Measurements from ENCODE around the gene SESN2.

SESN2 gene

DNA sequence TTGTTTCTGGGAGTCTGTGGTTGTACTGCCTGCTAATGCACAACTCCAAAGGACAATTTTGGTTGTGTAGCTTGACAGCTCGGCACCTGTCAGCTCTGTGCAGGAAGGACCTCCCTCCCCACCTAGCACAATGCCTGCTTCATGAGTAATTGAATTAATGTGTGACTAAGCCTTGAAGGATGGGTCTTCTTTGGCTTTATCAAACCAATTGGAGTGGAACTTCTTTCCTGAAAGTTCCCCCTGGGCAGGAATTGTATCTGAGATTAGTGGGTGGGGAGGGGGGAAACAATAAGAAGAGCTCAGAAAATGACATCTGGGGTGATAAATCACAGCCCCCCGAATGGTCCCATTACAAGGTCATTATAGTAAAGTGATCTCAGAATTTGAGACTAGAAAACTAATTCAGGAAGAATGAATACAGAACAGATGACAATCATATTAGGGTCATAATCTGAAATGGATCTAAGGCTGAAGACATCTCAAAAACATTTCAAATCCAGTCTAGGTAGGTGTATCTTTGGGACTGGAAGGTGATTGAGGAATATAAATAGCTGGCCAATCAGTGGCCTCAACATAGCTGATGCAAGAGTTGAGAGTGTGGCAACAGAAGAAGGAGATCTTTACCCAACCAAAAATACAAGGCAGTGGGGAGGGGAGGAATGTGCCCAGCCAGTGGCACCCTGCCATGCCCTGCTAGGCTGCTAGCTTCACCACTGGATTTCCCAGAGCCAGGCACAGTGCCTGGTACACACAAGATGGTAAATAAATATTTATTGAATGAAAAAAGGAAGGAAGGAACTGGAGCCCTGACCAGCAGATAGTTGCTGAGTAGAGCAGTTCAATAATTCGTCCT, 10.1 kb upstream of the SESN2 start:
- peak; percentile 63 for DNase-seq (ENCODE audit: low spot score)

DNA sequence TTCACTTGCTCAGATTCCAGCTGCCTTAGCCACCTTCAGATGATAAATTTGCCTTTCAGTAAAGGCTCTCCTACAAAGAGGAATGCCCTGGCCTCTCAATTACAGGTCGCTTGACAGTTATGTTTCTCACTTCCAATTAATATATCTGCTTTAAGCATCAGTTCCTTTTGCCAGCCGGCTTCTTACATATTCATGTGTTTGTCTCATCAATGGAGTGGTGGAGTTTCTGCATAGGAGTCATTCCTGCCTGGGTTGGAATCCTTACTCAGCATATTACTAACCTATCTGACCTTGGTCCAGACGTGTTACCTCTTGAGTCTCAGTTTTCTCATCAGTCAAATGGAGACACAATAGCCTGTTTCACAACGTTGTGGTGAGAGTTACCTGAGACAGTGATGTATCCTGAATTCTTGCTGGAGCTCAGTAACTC, 9.4 kb upstream of the SESN2 start:
- no peak for DNase-seq (ENCODE audit: low spot score)

DNA sequence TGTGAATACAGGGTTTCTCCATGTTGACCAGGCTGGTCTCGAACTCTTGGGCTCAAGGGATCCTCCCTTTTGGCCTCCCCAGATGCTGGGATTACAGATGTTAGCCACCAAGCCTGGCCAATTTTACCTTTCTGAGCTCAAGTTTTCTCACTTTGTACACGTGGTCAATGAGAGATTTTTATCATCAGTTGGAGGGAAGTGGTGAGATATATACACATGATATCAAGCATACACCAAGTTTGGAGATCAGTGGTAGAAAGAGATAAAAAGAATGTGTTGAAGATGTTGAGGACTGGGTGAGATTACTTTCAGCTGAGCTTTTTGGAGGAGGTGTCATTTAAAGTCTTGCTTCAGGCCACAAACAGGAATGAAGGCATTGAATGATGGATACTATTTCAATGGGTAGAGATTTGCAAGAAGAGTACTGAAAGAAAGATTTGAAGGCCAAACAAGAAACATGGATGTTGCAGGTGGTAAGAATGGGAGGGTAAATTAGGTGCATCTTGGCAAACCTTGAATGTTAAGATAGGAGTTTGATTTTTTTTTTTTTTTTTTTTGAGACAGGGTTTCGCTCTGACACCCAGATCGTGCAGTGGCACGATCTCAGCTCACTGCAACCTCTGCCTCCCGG, 3.0 kb upstream of the SESN2 start:
- no peak for DNase-seq (ENCODE audit: low spot score)

DNA sequence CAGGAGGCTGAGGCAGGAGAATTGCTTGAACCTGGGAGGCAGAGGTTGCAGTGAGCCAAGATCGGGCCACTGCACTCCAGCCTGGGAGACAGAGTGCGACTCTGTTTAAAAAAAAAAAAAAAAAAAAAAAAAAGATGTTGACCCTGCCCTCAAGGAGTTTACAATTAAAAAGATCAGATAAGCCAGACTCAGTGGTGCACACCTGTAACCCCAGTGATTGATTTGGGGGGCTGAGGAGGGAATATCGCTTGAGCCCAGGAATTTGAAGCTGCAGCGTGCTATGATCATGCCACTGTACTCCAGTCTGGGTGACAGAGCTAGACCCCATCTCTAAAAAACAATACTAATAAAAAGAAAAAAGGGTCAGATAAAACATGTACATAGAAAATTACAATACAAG, 1.6 kb upstream of the SESN2 start:
- DNase-seq (ENCODE audit: low spot score), result no peak

DNA sequence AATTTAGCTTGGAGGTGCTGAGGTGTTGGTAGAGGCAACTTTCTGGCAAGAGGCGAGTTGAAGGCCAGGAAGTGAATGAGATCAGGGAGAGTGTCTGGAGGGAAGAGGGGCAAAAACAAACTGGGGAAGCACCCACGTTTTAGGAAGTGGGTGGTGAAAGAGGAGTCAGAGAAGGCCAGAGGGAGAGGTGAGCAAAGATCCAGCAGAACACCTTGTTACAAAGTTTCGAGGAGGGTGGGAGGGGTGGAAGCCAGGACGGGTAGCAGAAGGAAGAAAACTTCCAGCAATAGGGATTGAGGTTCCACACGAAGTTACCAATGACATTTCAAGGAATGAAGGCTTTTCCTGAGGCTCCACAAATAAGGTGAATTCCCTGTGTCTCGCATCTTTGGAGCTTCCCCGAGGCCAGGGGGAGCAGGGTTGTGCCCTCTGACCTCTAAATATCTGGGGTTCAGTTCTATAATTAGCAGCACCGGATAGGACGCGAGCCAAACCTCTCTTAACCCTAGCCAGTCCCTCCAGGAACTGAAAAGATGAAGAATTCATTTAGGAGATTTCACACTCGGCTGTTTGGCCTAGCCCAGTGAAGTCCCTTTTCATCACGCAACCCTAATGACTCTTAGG, 578 bp upstream of the SESN2 start:
- no peak for DNase-seq (ENCODE audit: low spot score)

DNA sequence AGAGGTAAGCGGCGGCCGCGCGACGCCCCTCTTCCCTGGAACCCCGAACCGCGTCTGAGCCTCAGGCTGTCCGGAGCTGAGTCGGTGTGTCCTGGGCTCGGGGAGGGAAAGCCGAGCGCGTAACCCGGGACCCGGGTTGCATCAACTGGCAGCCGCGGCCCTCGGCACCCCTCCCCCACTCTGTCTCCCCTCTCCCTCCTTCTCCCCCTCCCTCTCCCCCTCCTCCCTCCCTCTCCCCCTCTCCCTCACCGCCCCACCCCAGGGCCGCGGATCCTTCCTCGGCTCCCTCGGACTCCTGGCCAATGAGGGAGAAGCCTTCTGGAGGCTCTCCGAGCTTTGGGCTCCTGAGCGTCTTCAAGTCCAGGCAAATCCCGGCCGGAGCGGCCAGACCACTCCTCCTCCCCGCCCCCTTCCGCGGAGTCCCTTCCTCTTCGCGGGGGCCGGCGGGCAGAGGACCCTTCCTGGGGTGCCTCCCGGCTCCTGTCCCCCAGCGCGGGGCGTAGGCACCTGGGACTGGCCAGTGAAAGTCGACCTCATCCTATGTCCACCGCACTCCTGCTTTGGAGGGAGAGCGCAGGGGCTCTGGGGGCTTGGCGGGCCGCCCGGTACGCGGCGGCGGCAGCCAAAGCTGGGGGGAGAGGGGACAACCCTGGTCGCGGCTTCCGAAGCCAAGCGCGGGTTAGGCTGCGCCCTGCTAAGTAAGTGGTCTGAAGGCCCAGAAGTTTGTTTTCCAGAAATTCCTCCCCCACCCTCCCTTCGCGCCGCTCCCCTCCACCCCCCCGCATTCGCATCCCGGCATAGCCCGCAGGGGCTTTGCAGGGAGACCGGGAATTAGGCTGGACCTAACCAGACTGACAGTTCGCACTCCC, 850 bp downstream of the SESN2 start:
- DNase-seq (ENCODE audit: low spot score), result peak; percentile 88

DNA sequence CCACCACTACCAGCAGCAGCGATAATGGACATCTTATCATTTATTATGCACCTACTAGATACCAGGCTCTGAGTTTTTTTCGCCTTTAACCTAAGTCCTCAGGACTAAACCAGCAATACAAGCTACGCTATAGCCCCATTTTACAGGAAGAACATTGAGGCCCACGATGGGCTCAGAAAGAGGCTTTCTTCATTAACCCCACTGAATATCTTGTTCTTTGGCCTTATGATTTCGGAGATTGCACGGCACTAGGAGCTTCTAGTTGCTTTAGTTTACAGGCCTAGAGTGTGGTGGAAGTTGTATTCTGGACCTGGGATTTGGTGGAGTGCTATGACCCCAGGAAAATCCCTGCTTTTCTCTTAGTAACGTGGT, 1.5 kb downstream of the SESN2 start:
- DNase-seq (ENCODE audit: low spot score), result no peak

DNA sequence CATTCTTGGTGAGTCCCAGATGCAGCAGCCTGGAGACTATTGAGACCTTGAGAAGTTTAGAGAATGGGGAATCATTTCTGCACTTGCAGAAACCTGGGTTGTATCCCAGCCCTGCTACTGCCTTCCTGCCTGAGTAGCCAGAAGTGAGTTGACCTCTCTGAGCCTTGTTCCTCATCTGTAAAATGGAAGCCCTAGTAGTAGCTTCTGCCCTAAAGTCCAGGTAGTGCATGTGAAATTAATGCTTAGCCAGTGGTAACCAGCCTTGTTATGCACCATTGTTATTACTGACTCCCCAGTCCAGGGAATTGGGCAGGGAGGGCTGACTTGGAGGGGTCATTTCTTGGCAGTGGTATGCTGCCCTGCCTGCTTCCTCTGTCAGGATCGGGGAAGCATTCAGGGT, 5.6 kb downstream of the SESN2 start:
- no peak for DNase-seq (ENCODE audit: low spot score)

DNA sequence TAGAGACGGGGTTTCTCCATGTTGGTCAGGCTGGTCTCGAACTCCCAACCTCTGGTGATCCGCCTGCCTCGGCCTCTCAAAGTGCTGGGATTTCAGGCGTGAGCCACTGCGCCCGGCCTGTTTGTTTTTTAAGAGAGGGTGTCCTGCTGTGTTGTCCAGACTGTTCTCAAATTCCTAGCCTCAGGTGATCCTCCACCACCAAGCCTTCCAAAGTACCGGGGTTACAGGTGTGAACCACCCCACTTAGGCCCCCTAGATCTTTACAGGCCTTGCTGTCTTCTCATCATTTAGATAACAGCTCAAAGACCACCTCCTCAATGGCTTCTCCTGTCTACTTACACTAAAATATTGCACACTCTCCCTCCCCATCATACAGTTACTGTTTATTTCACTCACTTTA, 6.3 kb downstream of the SESN2 start:
- DNase-seq (ENCODE audit: low spot score), result no peak

DNA sequence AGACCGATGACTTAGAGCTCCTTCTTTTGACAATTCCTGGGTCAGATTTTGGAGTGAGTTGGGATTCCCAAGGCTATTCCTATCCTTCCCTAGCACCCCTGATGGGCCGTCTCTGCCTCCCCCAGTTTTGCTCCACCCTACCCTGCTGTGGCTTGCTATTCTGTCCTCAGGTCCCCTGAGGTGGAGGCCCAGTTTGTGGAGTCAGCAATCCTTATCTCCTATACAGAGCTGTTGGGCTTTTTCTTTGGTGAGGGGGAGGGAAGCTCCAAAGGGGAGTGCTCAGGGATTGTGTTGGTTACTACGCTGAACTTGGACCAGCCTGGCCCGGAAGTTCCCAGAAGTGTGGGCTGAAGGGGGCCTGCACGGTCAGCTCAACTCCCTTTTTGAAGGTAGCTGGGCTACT, 7.6 kb downstream of the SESN2 start:
- DNase-seq (ENCODE audit: low spot score), result no peak

DNA sequence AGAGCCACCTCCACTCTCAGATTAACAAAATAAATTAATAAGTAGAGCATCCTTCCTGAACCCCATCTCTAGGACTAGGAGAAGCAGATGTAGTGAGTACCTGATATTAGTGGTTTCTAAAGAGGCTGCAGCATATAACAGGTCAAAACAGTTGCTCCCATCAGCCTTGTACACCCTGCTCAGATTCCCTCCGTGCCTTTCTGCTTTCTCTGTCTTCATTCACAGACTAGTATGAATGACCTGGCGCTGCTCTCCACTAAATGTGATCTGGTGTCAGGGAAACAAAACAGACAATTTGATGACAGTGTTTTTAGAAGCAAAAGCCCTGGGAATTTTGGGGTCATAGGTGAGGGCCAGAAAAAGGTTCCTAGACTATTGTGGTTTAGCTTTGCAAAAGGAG, 8.3 kb downstream of the SESN2 start:
- no peak for DNase-seq (ENCODE audit: low spot score)

DNA sequence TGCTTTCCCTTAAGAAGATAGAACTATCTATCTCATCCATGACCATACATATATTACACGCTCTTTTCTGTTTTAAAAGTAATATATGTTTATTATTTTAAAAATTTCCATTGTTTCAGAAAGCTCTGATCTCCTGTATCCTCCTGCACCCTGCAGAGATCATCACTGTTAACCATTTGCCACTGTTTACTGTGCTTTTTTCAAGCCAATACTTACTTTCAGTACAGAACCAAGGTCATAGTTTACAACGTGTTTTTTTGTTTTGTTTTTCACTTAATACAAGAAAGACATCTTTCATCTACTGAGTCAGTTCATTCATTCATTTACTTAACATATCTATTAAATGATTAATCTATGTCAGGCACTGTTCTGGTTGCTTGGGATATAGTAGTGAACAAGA, 10.2 kb downstream of the SESN2 start:
- no peak for DNase-seq (ENCODE audit: low spot score)

DNA sequence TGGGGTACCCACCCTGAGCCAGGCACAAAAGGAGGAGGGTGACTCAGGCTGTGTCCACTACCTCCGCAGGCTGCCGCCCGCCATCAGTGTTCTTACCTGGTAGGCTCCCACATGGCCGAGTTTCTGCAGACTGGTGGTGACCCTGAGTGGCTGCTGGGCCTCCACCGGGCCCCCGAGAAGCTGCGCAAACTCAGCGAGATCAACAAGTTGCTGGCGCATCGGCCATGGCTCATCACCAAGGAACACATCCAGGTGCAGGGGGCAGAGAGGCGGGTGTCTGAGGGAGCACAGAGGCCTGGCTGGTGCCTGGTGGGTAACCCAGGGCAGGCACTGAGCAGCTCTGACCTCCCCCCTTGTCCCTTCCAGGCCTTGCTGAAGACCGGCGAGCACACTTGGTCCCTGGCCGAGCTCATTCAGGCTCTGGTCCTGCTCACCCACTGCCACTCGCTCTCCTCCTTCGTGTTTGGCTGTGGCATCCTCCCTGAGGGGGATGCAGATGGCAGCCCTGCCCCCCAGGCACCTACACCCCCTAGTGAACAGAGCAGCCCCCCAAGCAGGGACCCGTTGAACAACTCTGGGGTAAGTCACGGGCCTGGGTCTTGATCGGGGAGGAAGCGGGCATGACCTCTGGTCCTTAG, 13.0 kb downstream of the SESN2 start:
- no peak for DNase-seq (ENCODE audit: low spot score)

DNA sequence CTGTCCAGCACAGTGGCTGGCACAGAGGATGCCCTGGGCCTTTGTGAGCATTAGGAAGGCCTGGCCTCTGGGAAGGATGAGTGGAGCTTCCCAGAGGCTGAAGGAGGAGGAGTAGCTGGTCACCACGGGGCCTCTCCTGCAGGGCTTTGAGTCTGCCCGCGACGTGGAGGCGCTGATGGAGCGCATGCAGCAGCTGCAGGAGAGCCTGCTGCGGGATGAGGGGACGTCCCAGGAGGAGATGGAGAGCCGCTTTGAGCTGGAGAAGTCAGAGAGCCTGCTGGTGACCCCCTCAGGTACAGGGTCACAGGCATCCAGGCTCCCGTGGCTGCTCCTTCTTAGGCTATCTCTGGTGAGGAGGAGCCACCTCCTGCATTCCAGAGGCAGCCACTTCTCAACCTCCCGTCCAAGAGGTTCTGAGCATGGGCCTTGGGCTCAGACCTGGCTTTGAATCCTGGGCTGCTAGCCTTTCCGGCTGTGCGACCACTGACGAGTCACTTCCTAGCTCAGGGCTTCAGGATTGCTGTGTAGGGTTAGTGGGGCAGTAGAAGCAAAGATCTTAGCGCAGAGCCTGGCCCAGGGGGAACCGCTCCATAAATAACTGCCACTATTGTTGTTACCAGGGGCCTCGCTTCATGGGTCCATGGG, 14.0 kb downstream of the SESN2 start:
- DNase-seq (ENCODE audit: low spot score), result no peak

DNA sequence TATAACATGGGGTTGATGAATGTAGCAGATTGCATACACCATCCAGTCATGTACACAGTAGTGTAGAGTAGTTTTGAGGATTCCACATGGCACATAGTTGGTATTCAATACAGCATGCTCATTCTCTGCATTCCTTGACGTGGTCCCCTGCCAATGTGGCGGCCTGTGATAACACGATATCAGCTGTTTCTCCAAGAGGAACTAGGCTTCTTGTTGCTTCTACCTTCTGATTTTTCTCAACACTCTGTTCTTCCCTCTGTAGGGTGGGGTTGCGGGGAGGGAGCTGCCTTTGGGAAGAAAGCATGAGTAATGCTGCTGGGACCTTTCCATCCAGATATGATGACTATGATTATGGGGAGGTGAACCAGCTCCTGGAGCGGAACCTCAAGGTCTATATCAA, 19.4 kb downstream of the SESN2 start:
- DNase-seq (ENCODE audit: low spot score), result no peak

DNA sequence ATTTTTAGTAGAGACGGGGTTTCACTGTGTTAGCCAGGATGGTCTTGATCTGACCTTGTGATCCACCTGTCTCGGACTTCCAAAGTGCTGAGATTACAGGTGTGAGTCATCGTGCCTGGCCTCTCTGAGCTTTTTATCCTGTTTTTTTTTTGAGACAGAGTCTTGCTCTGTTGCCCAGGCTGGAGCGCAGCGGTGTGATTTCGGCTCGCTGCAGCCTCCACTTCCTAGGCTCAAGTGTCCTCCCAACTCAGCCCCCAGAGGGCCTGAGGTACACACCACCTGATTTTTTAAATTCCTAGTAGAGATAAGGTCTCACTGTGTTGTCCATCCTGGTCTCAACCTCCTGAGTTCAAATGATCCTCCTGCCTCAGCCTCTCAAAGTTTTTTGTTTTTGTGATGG, 20.4 kb downstream of the SESN2 start:
- DNase-seq (ENCODE audit: low spot score), result no peak

DNA sequence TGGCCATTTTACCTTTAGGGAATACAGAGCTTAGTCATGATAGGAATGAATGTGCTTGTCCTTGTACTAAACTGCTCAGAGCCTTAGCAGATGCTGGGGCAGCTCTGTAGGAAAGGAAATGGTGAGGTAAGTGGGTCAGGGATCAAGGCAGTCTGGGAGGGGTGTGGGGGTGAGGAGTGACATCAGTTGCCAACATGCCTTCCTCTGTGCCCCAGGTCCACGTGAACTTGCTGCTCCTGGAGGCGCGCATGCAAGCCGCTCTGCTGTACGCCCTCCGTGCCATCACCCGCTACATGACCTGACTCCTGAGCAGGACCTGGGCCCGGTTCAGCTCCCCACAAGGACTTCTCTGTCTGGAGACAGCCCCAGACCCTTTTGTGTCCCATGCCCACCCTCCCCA, 21.2 kb downstream of the SESN2 start:
- no peak for DNase-seq (ENCODE audit: low spot score)

DNA sequence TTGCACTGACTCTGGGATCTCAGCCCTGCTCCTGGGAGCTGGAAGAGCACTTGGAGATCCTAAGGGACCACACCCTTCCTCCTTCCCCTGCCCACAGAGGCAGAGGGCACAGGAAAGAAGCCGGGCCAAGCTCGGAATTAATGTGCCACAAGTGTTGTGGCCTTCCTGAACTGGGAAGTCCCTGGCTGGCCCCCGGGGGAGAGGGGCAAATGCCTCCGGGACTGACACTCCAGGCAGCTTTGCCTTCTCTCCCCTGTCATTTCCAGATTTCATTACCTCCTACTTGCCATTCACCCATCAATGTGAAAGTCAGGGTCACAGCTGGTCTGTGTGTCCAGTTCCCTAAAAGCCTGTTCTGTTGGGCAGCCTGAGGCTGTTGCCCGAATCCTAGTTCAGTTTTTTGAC, 21.7 kb downstream of the SESN2 start:
- DNase-seq (ENCODE audit: low spot score), result no peak

DNA sequence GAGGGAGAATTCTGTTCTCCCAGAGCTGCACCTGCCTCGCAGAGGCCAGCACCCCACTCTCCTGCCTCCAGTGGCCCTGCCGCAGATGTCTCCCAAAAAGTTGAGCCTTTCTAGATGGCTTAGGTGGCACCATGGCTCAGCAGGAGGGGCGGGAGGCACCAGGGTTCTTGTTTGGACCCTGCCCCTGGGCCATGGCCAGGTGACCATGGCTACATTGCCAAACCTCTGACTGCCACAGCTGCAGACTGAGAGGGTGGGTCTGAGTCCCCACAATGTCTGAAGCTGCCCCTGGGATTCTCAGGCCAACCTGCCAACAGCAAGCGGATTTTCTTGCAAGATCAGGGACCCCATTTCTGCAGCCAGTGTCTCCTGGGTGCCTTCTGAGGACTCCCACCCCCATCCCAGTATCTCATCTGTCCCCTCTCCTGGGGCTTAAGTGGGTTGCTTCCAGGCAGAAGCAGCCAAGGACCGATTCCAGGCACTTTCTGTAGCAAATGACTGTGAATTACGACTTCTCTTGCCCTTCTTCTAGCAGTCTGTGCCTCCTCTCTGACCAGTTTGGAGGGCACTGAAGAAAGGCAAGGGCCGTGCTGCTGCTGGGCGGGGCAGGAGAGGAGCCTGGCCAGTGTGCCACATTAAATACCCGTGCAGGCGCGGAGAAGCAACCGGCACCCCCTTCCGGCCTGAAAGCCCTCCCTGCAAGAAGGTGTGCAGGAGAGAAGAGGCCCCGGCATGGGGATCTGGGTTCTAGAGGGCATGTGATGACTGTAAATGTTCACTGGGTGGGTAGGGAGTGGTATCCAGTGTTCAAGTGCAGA, 22.5 kb downstream of the SESN2 start:
- no peak for DNase-seq (ENCODE audit: low spot score)

All from GM03348 (cell line).